HG02678 (cell line): ENCODE results near the gene GALNTL6.

Source experiments
- ATAC-seq: cut with Tn5 transposase; IDR thresholded peaks from one replicate; pipeline ENCODE4 v1.9.1; 2021; ENCODE audit warnings: mild to moderate bottlenecking, moderate library complexity; ENCODE audit not compliant: unreplicated experiment

Gene GALNTL6

DNA sequence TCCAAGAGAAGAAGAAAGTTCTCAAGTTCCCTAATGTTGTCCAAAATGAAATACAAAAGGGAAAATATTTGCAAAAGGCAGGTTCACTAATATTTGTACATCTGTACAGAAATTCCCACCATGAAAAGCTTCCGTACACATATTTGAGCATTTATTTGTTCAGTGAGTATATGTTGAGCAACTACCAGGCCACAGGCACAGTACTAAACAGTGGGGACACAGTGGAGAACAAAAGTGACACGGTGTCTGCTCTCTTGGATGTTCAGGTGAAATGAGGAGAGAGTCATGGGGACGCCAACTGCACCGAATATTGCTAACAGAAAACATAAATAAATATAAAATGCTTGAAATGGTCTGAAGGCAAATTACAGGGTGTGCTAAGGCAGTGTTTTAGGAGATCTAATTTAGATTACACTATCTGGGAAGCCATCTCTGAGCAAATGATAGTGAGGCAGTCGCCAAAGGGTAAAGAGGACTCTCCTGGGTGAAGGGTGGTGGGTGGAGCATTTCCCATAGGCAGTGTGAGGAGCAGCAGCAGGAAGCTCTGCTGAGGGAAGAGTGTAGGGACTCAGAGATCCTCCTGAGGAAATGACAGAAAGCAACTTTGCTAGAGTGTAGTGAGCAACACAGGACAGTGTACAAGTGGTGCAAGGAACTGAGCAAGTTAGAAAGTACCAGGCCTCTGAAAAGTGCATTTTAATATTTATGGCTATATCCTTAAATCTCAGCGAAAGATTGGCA lies 375.2 kb downstream of the GALNTL6 start:
- no peak for ATAC-seq

DNA sequence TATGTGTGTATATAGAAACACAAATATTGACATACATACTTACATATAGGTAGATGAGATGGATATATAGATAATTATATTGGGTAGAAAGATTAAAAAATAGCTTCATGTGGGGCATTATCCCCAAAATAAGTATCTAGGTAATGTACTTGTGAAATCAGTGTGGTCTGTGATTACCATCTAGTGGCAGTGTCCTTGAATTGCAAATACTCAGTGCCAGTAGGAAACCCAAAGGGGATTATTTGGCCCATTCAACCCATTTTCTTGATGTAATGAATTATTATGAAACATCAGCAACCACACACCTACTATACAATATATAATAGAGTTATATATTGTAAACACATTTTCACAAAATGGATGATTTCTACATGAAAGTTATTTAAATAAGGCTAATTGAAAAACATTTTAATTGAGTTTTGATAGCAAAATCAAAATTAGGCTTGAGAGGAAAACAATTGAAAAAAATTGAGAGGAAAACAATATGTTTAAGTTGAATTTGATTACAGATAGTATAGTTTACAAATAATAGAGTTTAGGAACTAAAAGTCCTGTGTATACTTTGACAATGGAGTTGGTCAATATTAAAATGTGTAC lies 389.4 kb downstream of the GALNTL6 start:
- no peak for ATAC-seq

DNA sequence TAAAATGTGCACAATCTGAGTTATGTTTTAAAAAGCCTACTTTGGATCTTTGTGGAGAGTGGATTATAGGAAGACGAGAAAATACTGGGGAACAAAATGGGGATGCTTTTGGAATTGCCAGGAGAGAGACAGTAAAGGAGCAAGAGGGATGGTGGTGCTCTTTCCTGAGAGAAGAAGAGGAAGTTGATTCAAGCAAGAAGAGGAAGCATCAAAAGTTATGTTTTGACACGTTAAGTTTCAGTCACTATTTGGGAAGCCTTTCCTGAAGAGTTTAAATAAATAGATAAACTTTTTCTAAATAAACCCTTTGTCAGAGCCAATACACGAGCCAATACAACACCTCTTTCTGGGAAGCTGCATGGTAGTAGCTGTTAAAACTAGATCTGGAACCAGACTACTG lies 394.1 kb downstream of the GALNTL6 start:
- no peak for ATAC-seq

DNA sequence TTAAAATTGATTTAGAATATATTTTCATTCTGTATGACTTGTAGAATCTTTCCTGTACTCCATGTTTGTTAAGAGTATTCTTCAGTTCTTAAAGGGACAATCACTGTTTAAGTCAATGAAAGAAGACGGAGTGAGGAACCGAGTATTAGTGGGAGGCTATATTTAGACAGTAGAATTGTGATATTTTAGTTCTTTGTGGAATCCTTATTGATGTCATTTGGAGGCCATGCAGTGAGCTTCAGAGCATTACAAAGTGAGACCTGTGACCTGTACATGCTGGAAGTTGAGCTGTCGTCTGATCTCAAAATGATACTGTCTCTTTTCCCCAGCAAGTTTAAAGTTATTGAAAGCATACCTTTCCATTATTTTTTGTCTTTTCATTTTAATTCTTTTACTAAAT lies 394.7 kb downstream of the GALNTL6 start:
- no peak for ATAC-seq

DNA sequence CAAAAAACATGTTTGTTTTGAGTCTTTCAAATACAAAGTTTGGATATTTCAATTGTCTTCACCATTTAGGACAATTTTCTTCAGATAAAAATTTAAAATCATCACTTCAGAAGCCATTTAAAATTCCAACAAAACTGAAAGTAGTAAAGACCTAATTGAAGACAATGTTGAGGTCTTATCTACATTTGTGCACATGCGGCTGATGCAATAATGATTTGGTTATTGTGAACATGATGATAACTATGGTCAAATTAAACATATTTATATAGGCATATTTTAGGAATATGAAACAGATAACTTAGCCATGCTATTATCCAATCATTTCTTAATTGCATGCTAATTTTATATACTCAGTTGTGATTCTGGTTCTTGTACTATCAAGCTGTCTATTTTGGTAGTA lies 407.5 kb downstream of the GALNTL6 start:
- no peak for ATAC-seq

DNA sequence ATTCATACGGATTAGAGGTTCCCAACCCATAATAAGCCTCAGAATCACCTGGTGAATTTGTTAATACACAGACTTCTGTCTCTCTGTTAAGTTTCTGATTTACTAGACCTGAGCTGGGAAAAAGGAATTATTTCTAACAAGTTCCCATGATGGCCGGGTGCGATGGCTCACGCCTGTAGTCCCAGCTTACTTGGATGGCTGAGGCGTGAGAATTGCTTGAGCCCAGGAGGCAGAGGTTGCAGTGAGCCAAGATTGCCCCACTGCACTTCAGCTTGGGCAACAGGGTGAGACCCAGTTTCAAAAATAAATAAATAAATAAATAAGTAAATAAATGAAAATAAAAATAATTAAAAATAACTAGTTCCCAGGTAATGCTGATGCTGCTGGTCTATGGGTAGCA lies 412.3 kb downstream of the GALNTL6 start:
- ATAC-seq: no peak

DNA sequence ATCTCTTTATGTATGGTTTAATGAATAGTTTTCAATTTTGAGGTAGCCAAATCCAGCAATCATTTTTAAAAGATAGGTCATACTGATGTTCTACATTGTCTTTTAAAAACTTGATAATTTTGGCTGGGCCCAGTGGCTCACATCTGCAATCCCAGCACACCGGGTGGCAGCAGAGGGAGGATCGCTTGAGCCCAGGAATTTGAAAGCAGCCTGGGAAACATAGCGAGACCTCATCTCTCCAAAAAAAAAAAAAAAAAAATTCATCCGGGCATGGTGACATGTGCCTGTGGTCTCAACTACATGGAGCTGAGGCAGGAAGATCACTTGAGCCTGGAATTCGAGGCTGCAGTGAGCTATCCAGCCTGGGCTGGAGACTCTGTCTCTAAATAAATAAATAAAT lies 419.8 kb downstream of the GALNTL6 start:
- no peak for ATAC-seq

DNA sequence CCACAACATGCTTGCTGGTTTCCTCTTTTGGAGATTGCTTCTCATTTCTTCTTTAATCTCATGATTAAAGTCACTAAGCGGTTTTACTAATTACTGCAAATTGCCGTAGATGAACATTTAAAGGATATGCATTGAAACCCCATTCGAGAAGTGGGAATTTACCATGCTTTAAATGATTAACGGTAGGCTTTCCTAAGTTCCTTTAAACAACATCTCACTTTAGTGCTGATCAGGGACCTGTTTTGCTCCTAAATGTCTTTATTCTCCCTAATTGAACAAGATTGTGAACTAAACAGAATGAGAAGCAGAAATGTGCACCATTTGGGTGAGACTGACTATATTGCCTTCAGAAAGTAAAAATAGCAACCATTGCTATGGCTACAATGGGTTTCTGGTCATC lies 430.3 kb downstream of the GALNTL6 start:
- ATAC-seq: no peak

DNA sequence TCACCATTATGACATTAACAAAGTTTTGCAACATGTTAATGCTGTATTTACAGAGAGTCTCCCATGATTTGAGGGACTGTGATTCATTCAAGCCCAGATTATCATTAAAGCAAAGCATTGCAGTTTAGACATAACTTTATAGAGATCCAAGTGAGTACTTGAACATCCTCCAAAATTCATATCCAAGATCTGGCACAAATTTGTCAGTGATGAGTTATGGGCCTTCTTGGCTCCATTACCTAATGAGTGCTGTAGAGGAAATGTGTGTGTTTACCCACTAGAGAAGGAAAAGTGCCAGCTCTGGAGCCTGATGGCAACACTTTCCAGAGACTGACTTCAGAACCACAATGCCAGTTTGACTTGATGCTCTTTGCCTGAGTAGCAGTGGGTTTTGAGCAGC lies 432.3 kb downstream of the GALNTL6 start:
- ATAC-seq: no peak

DNA sequence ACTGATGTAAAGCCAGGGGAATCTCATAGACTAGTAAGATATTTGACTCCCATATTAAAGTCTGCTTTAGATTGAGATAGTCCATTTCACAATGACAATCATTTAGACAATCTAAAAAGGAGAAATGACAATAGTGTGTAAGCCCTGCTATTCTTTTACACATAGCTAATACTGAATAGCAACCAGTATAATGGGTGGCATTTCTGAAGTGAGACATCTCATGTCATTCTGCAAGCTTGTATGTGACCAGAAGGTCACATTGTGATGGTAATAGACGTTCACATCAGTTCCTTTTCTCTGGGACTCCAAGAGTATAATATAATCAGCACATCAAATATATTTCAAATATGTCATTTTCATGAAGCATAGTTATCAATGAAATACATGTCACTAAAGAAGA lies 440.2 kb downstream of the GALNTL6 start:
- no peak for ATAC-seq

DNA sequence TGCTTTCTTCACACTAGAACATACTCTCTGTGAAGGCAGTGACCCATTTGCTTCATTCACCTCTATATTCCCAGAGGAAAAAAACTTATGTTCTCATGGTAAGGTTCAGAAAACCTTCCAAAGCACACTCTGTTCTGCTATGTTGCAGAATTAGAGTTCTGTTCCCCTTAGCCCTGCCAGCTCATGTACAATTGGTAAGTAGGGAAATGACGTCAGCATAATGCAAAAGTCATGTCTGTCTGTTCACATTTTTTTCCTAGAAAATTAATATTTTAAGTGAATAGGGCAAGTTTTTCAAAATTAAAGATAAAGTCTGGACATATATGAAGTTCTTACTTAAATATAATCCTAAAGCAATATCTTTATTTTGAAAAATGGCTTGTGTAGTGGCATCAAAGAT lies 443.6 kb downstream of the GALNTL6 start:
- no peak for ATAC-seq

DNA sequence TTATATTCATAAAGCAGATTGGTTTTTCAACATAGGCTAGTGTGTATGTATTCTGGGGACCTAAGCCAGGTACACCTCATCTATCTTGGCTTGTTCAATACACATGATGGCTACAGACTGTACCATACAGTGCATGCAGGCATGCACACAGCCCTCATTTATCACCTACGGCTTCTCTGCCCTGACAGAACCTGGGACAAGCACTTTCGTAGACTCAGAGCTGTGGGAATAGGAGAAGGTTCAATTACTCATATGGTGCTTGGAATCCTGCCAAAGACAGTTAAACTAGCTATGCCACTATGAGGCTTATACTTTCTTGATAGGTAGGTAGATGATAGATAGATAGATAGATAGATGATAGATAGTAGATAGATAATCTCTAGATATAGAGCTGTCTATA lies 457.2 kb downstream of the GALNTL6 start:
- ATAC-seq: no peak

DNA sequence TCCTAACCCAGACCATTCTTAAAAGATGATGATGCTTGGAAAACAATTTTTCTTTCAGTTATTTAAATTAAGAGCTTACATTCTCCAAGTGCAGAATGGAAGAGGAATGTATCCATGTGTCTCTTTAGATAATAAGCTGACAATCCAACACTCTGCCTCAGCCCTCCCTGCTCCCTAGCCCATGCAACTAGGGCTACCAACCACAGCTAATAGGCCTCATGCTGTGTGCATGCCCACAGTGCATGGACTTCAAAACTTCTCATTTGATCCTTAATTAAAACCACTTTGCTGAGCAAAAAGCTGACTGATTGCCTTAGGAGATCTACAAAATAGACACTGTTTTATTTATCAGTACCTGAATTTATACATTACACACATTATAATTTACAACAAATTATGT lies 473.9 kb downstream of the GALNTL6 start:
- ATAC-seq: no peak

DNA sequence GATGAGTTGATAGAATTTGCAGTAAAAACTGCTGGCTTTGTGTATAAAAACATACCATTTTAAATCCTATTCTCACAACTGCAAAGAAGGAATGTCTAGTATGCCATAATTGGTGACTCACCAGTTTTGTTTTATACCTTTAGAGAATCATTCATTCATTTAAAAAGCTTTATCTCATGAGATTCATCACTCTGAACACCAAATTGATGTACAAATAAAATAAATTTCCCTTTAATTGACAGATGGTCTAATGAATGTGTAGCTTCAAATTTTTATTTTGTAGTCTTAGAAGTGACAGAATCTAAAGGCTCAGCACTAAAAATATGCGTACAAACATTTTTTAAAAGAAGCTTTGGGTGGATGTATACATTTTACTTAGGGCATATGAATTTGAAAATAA lies 492.5 kb downstream of the GALNTL6 start:
- ATAC-seq: no peak

DNA sequence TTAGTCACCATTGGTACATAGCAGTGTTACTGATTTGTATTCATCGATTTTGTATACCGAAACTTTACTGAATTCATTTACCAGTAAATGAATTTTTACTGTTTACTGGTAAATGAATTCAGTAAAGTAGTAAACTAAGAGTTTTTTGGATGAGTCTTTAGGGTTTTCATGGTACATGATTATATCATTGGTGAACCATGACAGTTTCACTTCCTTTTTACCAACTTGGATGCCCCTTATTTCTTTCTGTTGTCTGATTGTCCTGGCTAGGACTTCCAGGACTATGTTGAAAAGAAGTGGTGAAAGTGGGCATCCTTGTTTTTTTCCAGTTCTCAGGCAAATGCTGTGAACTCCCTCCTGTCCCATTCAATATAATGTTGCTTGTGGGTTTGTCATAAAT lies 494.9 kb downstream of the GALNTL6 start:
- ATAC-seq: no peak

DNA sequence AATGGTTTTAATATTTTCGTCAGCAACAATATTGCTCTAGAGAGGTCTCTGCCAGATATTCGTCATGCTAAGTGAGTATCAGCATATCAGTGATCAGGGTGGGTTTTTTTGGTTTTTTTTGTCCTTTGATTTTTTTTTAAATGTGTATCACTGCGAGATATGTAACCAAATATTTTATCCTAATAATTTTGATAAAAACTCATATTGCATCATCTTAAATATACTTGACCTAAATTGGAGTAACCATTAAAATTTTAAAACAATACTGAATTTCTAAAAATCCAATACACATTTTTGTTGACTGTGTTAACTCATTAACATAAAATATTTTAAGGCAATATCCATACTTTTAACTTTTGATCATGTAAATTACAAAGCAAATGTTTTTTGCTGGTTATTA lies 498.5 kb downstream of the GALNTL6 start:
- ATAC-seq: no peak

DNA sequence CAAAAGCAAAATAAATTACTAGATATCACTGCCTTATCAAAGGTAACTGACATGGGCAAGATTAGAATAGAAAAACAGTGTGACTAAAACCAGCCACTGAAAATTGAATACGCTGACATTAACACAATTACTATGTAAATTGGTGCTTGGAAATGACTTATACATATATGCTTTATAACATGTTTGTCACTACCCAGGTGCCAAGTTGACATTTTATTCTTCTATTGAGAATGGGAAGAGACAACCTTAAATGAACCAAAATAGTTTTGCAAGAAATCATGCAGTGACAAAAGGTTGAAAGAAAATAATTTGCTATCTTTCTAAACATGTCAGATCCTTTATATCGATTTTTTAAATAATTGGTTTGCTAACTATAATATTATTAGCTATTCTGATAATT lies 510.1 kb downstream of the GALNTL6 start:
- no peak for ATAC-seq

DNA sequence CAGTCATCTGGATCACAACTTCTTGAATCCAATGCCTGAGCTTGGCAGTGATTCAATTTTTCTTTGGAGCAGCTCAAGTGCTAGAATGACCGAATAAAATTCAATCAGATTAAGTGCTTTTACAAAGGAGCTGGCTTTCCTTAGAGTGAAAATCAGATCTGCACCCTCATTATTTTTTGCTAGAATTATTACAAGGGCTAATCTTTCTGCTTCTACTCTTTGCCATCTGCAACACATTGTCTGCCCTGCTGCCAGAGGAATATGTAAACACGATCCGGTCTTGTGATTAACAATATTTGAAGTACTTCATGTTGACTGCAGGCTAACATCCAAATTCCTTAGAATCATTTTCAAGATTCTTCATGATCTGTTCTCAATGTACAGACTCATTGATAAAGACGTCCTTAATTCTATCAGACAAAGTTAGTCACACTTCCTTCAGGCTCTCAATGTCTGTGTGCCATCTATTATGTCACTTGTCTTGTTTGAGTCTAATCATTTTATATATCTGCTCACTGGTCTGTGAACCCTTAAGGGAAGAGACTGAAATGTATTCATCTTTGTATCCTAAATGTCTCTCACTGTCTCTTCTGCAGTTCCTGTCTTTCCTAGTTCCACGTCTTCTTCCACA lies 531.2 kb downstream of the GALNTL6 start:
- no peak for ATAC-seq

DNA sequence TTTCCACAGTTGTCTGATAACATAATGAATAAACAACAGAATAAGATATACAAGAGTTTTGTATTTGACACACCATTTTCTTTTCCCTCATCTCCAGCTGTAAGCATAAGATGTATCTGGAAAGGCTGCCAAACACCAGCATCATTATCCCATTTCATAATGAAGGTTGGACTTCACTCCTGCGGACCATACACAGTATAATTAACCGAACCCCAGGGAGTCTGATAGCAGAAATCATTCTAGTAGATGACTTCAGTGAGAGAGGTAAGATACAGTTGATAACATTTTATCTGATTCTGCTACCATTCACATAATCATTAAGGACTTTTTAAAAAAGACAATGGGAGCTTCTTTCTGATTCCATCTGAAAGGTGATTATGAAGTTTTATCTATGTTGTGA lies 535.2 kb downstream of the GALNTL6 start:
- no peak for ATAC-seq

DNA sequence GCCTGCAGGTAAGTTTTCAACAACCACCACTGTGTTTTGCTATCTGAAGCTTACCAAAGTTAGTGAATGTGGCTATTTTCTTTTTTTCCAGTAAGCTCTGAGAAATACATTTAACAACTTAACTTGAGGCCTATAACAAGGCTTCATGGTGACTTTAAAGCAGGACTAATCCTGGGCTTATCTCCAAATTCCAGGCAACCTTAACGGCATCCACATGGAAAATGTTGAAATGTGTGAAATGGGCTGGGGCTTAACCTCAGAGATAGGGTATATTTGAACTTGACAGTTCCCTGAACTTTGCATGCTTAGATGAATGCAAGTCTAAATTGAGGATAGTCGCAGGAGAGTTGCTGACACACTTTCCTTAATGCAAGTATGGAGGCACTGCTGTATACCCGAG lies 539.2 kb downstream of the GALNTL6 start:
- no peak for ATAC-seq

DNA sequence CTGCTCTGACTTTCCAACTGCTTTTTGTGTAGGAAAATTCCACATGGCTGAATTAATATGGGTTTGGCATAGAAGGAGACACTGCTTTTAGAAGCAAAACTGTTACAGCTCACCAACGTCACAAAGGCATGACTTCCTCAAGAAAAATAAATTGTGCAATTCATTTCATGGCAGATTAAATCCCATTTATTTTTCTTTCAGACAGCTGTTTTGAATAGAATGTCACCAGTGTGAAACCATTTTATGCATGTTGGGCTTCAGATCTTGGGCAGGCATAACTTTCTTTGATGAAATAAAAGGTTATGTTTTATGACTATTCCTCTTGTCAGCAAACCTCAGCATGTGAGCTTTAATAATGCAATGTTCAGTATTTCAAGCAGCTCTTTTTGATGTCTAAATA lies 542.8 kb downstream of the GALNTL6 start:
- no peak for ATAC-seq

DNA sequence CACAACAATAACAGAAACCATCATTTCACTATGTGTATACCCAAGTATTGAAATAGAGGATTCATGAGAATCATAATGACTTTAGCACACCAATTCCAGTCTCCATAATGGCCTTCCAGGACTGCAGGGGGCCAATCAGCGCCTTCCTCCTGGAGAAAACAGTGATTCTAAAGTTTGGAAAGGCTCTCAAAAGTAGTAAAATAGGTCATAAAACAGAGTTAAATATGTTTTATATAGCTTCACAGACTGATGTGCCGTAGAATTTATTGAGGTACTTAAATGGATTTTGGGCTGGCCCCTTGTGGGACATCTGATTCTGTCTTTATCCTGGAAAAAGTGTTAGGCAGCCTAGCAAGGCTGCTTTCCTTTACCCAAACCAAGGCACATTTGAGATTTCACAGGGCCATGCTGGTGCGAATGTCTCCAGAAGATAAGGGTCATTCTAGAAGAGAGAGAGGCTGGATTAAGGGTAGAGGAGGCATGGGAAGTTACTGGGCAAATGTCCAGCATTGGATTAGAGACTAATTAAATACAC lies 543.9 kb downstream of the GALNTL6 start:
- no peak for ATAC-seq
